ENCODE results near the gene TRPV6. TPM values are rescaled to one million over a fixed set of nuclear protein-coding genes. Genes with fewer than 3 reads are reported as not detected.

TRPV6 gene
- total and polyA plus RNA-seq, 2 experiments from 2014 or later, result 3.5 to 3.7 TPM

GRCh38 chr7:142876991-142877910, 8.3 kb downstream of the TRPV6 start:
- no peaks in the 10 kb centered on the region for H3K9me2 ChIP-seq (replicated peaks; ENCODE audit: insufficient read depth)
- H3K27ac ChIP-seq, result no peak overlapping the region
- no peaks in the 10 kb centered on the region for H3K9me3 ChIP-seq (ENCODE audit: low read depth)
- no peak overlapping the region for H3K4me2 ChIP-seq
- no peak overlapping the region for H2AFZ ChIP-seq
- H3K27me3 ChIP-seq, result peaks cover 6% of the 10 kb centered on the region
- TF ChIP-seq EZH2phosphoT487 (IDR thresholded peaks at IDR 0.05; ENCODE audit: low read depth, severe bottlenecking, unreplicated experiment) (no peak), CTCF (IDR thresholded peaks at IDR 0.05; ENCODE audit: poor library complexity) (no peak), EZH2 (IDR thresholded peaks at IDR 0.05; ENCODE audit: borderline replicate concordance) (no peak)
- H3K4me3 ChIP-seq, result no peak overlapping the region
- WGBS (ENCODE audit: low lambda C conversion rate, missing lambda C conversion rate), result 88% methylated on average over 18 of the region's 18 CpGs
- no peaks in the 10 kb centered on the region for H4K20me1 ChIP-seq (ENCODE audit: insufficient read depth, poor library complexity, severe bottlenecking)
- no peak for DNase-seq (ENCODE audit: low spot score)
- H3K4me1 ChIP-seq (ENCODE audit: insufficient read depth), result no peaks in the 10 kb centered on the region
- H3K36me3 ChIP-seq (replicated peaks; ENCODE audit: insufficient read depth, low read depth), result no peaks in the 10 kb centered on the region
- H3K79me2 ChIP-seq, result no peaks in the 10 kb centered on the region

- no peak overlapping the region for H3K4me2 ChIP-seq
- H3K36me3 ChIP-seq (replicated peaks; ENCODE audit: insufficient read depth, low read depth), result no peaks in the 10 kb centered on the region
- no peaks in the 10 kb centered on the region for H3K9me2 ChIP-seq (replicated peaks; ENCODE audit: insufficient read depth)
- H3K4me1 ChIP-seq (ENCODE audit: insufficient read depth), result no peaks in the 10 kb centered on the region
- no peak for DNase-seq (ENCODE audit: low spot score)
- no peaks in the 10 kb centered on the region for H3K79me2 ChIP-seq
- H3K9me3 ChIP-seq (ENCODE audit: low read depth), result no peaks in the 10 kb centered on the region
- peaks cover 6% of the 10 kb centered on the region for H3K27me3 ChIP-seq
- H2AFZ ChIP-seq, result no peak overlapping the region
- TF ChIP-seq CTCF (IDR thresholded peaks at IDR 0.05; ENCODE audit: poor library complexity) (no peak), EZH2phosphoT487 (IDR thresholded peaks at IDR 0.05; ENCODE audit: low read depth, severe bottlenecking, unreplicated experiment) (no peak), EZH2 (IDR thresholded peaks at IDR 0.05; ENCODE audit: borderline replicate concordance) (no peak)
- H3K27ac ChIP-seq, result no peak overlapping the region
- H4K20me1 ChIP-seq (ENCODE audit: insufficient read depth, poor library complexity, severe bottlenecking), result no peaks in the 10 kb centered on the region
- 89% methylated on average over 9 of the region's 9 CpGs for WGBS (ENCODE audit: low lambda C conversion rate, missing lambda C conversion rate)
- no peak overlapping the region for H3K4me3 ChIP-seq
These were observed 9.1 kb downstream of the TRPV6 start for GRCh38 chr7:142876236-142876960.

- WGBS (ENCODE audit: low lambda C conversion rate, missing lambda C conversion rate), result 92% methylated on average over 14 of the region's 14 CpGs
- no peaks in the 10 kb centered on the region for H3K9me3 ChIP-seq (ENCODE audit: low read depth)
These were observed 10.1 kb downstream of the TRPV6 start for GRCh38 chr7:142875456-142875855.

GRCh38 chr7:142874837-142875236, 10.7 kb downstream of the TRPV6 start:
- H3K79me2 ChIP-seq, result no peaks in the 10 kb centered on the region
- TF ChIP-seq EZH2 (IDR thresholded peaks at IDR 0.05; ENCODE audit: borderline replicate concordance) (no peak), EZH2phosphoT487 (IDR thresholded peaks at IDR 0.05; ENCODE audit: low read depth, severe bottlenecking, unreplicated experiment) (no peak), CTCF (IDR thresholded peaks at IDR 0.05; ENCODE audit: poor library complexity) (no peak)
- H3K9me2 ChIP-seq (replicated peaks; ENCODE audit: insufficient read depth), result no peaks in the 10 kb centered on the region
- H3K27ac ChIP-seq, result no peak overlapping the region
- H3K27me3 ChIP-seq, result peaks cover 3% of the 10 kb centered on the region
- H3K9me3 ChIP-seq (ENCODE audit: low read depth), result no peaks in the 10 kb centered on the region
- H4K20me1 ChIP-seq (ENCODE audit: insufficient read depth, poor library complexity, severe bottlenecking), result no peaks in the 10 kb centered on the region
- 95% methylated on average over 6 of the region's 6 CpGs for WGBS (ENCODE audit: low lambda C conversion rate, missing lambda C conversion rate)
- H3K4me1 ChIP-seq (ENCODE audit: insufficient read depth), result no peaks in the 10 kb centered on the region
- H2AFZ ChIP-seq, result no peak overlapping the region
- no peak overlapping the region for H3K4me2 ChIP-seq
- H3K4me3 ChIP-seq, result no peak overlapping the region
- H3K36me3 ChIP-seq (replicated peaks; ENCODE audit: insufficient read depth, low read depth), result no peaks in the 10 kb centered on the region
- DNase-seq (ENCODE audit: low spot score), result no peak

More at GRCh38 chr7:142875456-142875855, 10.1 kb downstream of the TRPV6 start:
- Histone ChIP-seq H2AFZ (no peak overlapping the region), H3K79me2 (no peaks in the 10 kb centered on the region), H3K4me2 (no peak overlapping the region), H3K27me3 (peaks cover 6% of the 10 kb centered on the region), H3K27ac (no peak overlapping the region), H3K9me2 (replicated peaks; ENCODE audit: insufficient read depth) (no peaks in the 10 kb centered on the region), H4K20me1 (ENCODE audit: insufficient read depth, poor library complexity, severe bottlenecking) (no peaks in the 10 kb centered on the region), H3K4me3 (no peak overlapping the region), H3K4me1 (ENCODE audit: insufficient read depth) (no peaks in the 10 kb centered on the region), H3K36me3 (replicated peaks; ENCODE audit: insufficient read depth, low read depth) (no peaks in the 10 kb centered on the region)
- no peak for DNase-seq (ENCODE audit: low spot score)
- TF ChIP-seq EZH2phosphoT487 (IDR thresholded peaks at IDR 0.05; ENCODE audit: low read depth, severe bottlenecking, unreplicated experiment) (no peak), EZH2 (IDR thresholded peaks at IDR 0.05; ENCODE audit: borderline replicate concordance) (no peak)
